HG03025 (cell line): ENCODE data around the gene ANKH.
"Not testable (repeated sequence)": the region's sequence is repeated elsewhere in the genome, so short reads cannot be mapped to it uniquely, and the experiment has no call there.

Source experiments
- ATAC-seq: cut with Tn5 transposase; IDR thresholded peaks from one replicate; pipeline ENCODE4 v1.9.1; 2021; ENCODE audit warnings: mild to moderate bottlenecking, moderate library complexity; ENCODE audit not compliant: unreplicated experiment, low FRiP score

The ANKH gene

DNA sequence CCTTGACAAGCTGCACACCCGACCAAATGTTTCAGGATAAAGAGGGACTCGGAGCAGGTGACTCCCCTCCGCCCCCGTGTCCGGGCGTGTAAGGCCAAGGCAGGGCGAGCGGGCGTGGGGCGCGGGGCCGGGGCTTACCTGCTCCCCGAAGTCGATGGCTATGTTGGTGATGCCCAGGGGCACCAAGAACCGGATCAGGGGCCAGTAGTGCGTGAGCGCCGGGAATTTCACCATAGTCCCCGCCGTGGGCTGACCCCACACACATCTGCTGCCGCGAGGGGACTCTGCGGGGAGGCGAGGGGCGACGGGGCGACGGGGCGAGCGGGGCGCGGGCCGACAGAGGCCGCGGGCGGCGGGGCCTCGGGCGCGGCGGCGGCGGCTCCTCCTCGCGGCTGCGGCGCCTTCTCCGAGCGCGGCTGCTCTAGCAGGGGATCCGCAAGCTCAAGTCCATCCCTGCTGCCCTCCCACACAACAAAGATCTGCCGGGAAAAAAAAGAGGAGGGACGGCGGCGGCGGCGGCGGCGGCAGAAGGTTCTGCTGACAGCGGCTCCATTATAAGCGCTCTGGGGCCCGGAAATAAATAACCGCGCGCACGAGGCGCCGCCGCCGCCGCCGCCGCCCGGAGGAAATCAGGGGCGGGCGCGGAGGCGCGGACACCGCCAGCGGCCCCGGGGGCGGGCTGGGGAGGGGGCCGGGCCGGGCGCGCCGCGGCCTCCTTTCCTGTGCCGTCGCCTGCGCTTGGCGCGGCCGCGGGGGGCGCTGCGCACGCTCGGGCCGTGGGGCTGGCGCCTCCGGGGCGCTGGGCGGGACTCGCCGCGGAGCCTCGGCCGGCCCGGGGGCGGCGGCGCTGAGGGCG, at the start of gene ANKH:
Gene ANKH, minus strand, starts transcription at position 565 of the 856 bp plus-strand sequence. Its CDS starts 331 bp downstream, at position 234.
- ATAC-seq: peak; percentile 80

DNA sequence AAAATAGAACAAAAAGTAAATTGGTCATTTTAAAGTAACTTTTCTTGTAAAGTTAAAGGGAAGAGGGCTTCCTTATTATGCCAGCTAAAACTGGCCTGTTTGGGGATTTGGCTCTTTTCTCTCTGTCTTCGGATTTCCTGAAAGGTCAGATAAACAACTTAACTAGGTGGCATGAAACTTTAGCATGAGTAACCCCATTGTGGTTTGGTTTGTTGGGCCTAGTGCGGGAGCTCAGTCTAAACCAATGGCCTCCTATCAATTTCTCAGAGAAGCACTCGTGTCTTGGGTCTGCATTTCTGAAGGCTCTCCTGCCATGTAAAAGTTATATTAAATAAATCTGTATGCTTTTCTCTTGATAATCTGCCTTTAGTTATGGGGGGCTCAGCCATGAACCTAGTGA, 48.5 kb upstream of the ANKH start:
- no peak for ATAC-seq

DNA sequence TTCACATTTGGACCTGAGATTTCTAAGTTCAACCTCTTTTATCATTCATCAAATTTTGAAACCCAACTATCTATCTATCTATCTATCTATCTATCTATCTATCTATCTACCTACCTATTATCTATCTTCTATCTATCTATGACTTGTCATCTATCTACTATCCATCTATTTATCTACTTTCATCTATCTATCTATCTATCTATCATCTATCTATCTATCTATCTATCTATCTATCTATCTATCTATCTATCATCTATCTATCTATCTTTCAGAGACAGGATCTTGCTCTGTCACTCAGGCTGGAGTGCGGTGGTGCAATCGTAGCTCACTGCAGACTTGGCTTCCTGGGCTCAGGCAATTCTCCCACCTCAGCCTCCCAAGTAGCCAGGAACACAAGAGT, 47.5 kb upstream of the ANKH start:
- not testable (repeated sequence) for ATAC-seq

DNA sequence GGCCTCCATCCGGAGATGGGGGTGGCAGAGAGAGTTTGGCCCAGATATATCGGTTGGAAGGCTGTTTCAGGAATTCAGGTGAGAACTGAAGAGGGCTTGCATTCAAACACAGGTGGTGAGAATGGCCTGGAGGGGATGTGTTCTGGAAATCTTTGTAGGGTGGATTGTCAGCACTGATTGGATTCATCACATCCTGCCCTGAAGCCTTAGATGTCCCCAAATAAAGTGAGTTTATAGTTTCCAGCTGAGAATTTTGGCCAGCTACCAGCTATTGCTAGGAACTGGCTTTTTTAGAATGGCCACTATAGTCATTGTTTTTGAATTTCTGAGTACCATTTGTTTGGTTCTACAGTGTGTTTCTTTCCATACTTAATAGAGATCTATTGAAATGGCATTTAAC, 46.1 kb upstream of the ANKH start:
- ATAC-seq: no peak

DNA sequence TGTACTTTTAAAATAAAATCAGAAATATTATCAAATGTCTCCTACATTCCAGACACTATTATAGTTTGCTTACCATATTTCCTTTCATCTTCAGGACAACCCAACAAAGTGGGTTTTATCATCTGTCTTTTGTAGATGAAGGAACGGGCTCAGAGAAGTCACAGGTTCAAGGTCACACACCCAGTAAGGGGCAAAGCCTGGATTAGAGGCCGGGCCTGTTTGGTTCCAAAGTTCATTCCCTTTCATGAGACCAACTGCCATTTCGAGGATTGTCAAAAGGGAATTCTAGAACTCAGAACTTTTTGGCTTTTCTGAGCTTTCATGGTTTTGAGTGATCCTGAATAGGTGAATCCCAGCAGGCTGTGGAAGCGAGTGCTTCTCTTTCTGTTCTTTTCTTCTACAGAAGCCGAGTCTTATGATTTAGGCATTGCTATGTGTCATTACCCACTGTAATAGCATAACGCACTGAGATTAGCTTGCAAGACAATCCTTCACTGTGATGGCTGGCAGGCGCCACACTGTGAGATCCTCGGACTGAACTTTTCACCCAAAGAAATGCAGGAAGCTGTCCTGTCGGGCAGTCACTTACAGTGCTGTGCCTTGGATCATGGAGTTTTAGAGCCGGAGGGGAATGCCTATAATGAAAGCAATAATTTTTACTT, 43.8 kb upstream of the ANKH start:
- no peak for ATAC-seq

DNA sequence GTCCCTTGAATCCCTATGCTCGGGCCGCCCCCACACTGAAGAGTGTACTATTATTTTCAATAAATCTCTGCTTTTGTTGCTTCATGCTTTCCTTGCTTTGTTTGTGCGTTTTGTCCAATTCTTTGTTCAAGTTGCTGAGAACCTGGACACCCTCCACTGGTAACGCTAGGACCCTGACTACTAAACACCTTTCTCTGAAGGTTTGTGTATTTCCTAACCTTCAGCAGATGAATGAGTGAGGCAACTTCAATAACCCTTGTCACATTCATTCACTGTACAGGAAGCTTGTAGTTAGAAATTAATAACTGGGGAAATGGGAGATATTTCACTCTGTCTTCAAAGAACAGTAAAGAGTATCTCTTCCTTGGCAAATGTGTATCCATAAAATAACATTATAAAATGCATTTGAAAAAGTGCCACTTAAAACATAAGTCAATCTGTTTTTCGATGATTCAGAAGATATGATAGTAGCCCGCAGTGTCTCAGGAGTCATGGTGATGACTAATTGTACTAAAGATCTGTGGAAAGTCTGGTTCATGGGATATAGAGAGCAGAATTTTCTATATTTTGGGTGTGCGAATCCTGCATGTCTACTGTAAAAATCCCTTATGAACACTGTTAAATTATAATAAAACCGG, 43.2 kb upstream of the ANKH start:
- ATAC-seq: no peak

DNA sequence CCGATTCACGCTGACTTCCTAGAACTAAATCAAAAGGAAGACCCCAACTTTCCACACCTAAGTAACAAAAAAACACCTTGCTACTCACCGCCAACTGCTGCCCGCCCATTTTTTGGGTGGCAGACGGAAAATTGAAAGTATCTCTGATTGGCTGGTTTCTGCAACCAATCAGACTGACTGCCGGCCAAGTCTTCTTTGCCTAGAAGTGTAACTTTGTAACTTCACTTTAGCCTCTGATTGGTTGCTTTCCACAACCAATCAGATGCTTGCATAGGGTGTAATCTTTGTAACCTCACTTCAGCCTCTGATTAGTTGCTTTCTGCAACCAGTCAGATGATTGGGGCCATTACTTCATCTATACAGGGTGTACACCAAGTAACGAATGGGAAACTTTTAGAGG, 42.6 kb upstream of the ANKH start:
- ATAC-seq: no peak

DNA sequence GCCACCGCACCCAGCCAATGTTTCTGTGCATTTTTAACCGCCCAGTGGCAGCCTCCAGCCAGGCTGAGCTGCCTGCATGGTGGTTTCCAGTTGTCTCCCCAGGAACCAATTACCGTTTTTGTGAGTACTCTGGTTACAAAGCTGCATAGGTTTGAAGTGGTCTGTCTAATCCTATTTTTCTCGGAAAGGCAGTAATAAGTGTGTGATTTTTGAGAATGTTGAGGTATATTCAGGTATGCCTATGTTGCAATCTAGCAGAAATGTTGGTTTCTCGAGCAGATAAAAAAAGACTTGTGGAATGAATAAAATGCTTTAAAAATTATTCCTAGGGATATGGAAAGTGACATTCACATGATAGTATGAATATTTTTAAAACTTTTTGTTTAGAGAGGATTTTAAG, 41.5 kb upstream of the ANKH start:
- no peak for ATAC-seq

DNA sequence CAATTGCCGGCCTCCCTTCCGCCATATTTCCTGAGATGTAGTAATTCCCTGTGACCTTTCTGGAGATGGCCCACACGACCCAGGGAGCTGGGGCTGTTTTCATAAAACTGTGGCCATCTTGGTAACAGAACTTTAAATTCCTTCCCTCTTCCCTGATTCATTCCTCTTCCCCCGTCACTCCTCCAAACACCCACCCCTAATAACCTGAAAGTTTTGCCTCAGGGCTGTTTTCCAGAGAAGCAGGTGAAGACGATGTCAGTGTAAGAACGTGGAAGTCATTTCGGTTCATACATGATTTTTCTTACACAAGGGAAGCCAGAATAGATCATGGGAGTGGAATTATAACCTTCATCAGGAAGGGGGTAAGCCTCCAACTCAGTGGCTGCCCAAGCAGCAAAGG, 40.6 kb upstream of the ANKH start:
- ATAC-seq: no peak

DNA sequence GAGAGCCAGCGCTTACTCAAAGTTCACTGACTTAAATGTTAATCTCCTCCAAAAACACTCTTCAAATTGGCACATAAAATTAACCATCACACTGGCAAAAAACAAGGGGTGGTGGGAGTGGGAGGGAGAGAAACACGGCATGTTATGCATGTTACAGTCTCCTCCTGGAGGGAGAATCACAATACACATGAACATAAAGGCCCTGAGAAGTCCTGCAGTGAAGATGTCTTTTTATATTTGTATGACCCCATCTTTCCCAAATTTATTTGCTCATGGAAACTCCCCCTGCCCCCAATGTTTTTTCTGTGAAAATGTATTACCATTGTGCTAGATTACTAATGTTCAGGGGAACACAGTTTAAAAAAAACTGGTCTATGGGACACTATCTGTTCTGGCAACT, 37.8 kb upstream of the ANKH start:
- no peak for ATAC-seq

DNA sequence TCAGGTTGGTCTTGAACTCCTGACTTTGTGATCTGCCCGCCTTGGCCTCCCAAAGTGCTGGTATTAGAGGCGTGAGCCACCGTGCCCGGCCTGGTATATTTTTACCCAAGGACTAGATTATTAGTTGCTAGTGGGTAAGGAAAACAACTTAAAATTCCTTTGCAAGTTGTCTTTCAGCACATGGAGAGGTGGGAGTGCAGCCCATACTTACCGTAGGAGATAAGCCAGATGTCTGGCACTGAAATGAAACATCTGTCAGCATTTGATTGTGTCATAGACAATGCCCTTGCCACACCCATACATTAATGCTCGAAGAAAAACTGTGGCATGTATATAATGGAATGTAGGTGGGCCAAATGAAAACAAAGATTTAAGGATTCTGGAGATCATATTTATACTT, 36.6 kb upstream of the ANKH start:
- no peak for ATAC-seq

DNA sequence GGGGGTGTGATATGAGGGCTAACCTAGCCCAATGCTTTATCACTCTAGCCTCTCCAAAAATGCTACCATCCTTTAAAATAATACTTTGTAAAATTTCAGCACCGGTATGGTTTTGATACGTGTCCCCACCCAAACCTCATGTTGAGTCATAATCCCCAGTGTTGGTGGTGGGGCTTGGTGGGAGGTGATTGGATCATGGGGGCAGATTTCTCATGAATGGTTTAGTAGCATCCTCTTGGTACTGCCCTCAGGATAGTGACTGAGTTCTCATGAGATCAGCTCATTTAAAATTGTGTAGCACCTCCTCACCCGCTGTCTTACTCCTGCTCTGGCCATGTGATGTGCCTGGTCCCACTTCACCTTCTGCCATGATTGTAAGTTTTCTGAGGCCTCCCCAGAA, 35.0 kb upstream of the ANKH start:
- no peak for ATAC-seq

DNA sequence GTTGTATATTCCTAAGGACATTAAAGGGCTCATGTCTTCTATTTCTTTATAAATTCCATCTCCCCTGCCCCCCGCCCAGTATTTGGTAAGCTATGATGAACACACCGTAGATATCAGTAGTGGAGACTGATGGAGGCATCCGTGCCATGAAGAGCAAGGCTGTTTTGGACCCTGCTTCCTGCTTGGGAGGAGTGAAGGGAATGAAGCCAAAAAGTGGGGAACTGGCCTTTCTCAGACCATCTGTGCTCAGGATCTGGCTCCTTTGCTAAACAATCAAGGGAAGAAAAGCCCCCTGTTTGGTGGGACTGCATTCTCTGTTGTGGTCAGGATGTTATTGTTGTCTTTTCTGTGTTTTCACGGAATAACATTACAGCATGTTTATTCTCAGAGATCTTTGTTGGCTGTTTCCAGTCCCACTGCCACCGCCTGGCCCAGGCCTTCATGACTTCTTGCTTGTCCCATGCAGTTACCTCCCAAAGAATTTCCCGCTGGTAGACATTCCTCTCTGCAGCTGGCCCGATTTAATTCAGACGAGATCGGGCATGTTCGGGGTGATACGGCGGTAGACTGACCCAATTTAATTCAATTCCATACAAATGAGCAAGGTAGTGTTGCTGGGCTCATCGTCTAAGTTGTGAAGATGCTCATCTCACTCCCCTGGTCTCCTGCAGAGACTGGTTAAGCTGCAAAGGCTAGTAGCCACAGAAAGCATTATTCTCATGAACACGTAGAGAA, 31.4 kb upstream of the ANKH start:
- no peak for ATAC-seq

DNA sequence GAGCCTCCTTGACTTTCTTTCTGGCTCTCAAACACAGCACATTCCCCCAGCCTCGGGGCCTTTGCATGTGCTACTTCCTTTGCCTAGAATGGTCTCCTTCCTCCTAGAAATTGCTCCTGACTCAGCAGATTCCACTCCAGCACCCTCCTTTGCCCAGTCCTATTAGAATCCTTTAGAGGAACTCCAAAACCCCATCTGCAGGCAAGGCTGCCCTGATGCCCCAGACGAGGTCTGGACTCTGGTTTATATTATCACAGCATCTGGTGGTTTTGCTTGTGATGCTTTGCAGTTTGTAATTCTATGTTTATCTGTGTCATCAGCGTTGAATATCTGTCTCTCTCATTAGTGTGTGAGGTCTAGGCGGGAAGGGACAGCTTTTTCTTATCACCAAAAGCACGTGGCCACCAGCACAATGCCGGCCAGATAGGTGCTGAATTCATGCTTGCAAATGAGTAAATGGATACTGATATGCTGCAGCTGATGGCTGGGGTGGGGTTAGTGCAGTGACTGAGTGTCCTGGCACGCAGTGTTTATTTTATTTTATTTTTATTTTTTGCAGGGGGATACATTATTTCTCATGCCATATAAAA, 30.0 kb upstream of the ANKH start:
- no peak for ATAC-seq

DNA sequence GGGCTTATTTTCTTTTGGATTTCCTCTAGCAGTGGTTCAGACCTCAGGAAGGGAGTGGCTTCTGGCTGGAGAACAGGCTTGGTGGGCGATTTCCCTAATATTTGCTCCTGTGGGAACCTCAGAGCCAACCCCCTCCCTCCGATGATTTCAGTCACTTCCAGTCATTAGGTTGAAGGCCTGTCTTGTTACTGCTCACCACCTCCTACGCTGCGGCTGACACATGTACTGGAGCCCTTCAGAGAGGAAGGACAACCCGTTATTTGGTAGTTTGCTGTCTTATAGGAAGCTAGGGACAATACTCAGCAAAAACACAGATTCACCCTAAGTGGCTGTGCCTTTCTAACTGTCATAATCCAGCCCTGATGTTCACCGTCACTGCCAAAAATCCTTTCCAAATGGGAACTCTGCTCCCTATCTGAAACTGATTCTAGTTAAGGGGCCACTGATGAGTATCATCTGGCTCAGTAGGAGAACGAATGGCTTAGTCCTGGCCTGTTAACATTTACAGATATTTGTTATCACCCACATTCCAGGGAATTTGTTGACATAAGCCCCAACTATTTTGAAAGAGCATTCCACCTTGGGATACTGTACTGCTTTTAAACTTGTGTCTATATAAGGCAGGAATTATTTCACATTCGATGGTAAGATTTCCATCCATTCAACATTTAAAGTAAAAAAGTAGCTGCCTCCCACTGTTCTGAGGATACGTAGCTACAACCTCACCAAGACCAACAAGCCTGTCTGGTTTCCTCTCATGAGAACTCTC, 29.3 kb upstream of the ANKH start:
- no peak for ATAC-seq

DNA sequence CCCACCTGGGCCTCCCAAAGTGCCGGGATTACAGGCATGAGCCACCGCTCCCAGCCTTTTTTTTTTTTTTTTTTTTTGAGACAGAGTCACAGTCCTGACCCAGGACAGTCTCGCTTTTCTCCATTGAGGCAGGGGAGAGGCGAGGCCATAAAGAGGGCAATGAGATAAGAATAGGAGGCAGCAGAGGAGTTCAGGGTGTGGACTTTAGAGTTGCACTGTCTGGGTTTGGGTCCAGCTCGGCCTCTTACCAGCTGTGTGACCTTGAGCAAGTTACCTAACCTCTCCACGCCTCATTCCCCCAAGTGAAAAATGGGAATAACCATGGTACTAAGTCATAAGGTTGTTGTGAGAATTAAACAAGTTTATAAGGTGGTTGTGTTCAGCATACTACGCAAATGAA, 24.6 kb upstream of the ANKH start:
- ATAC-seq: no peak

DNA sequence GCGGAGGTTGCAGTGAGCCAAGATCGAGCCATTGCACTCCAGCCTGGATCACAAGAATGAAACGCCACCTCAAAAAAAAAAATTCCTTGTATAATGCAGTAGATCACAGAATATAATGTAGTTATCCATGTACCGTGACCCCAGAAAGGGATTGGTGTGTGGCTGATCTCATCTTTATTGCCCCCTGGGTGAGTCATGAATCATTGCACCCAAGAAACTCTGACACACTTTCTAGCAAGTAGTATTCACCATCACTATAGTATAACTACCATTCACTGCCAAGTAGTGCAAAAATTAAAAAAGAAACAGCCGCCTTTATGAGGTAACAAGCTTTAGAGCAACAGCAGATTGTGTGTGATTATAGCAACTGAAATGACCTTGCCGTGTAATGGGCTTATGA, 23.7 kb upstream of the ANKH start:
- ATAC-seq: no peak

DNA sequence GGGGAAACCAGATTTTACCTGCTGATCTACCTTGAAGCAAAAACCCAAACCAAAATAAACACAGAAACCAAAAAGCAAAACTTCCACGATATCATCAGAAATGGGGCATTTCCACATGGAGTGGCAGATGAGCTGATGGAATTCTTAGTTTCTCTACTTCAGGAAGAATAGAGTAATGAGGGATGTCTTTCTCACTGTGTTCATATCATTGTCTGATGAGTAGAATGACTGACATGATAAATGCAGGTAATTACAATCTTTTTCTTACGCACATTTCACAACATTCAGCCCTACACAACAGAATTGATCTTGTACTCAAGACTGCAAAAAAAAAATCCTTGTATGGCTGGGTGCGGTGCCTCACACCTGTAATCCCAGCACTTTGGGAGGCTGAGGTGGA, 23.2 kb upstream of the ANKH start:
- ATAC-seq: no peak

DNA sequence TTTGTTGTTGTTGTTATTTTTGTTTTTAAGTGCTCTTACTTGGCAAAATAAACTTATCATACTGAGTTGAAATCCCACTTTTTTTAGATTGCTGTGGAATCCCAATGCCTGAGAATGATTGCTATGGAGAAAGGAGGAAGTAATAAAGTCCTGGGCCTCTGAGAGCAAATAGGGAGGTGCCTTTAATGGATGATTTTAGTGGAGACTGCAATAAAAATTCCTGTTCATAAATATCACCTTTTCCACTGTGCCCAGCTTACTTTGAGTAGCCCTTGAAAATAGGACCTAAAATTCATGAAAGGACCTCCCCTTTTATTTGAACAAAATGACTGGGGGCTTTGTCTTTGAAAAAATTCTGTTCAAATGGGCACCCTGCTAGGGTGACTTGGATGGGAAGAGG, 21.8 kb upstream of the ANKH start:
- ATAC-seq: no peak

DNA sequence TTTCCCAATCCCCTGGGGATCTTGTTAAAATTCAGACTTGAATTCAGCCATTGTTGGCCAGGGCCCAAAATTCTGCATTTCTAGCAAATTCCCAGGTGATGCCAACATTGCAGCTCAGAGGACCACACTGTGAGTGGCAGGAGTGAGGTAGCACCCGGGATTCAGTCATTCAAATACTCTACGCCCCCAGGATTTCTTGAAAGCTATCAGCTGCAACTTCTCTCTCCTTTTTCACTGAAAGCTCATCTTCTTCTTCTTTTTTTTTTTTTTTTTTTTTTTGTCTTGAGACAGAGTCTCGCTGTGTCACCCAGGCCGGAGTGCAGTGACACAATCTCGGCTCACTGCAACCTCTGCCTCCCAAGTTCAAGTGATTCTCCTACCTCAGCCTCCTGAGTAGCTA, 19.3 kb upstream of the ANKH start:
- no peak for ATAC-seq
